Kidney (tissue), 14 donors: ENCODE data around the gene ASPN. TPM values are rescaled to one million over a fixed set of nuclear protein-coding genes. Genes with fewer than 3 reads are reported as not detected.

ENCODE experiments used
- DNase-seq, 5 donors: peaks; one replicate each; pipeline ENCODE4 v3.0.0-alpha.2; 2013 to 2020
- FAIRE-seq: peaks from 2 replicates; lab custom pipeline; 2012; peaks lifted over from hg19 to GRCh38; lab: Jason Lieb, UNC
- H3K27ac ChIP-seq, 2 donors: one replicate each; pipeline ENCODE4 v1.7.0; 2013; ENCODE audit warnings: low read depth in 2 of 2, low read length in 2 of 2, inconsistent platforms in 1 of 2
- H3K27me3 ChIP-seq: one replicate; pipeline ENCODE4 v1.7.1; 2013; ENCODE audit warnings: low read length, inconsistent platforms; ENCODE audit not compliant: control insufficient read depth, insufficient read depth
- H3K36me3 ChIP-seq, 3 donors: one replicate each; pipeline versions ENCODE4 v1.7.0 to v1.7.1; 2013; ENCODE audit warnings: low read length in 3 of 3, control low read depth in 1 of 3, inconsistent platforms in 1 of 3; ENCODE audit not compliant: insufficient read depth in 3 of 3, control insufficient read depth in 2 of 3
- H3K4me1 ChIP-seq, 3 donors: one replicate each; pipeline versions ENCODE4 v1.7.0 to v1.7.1; 2013; ENCODE audit warnings: low read length in 3 of 3, inconsistent platforms in 1 of 3, low read depth in 1 of 3; ENCODE audit not compliant: control insufficient read depth in 2 of 3, insufficient read depth in 2 of 3
- H3K4me3 ChIP-seq, 3 donors: one replicate each; pipeline versions ENCODE4 v1.7.0 to v1.8.1; 2013; ENCODE audit warnings: low read length in 3 of 3, control low read depth in 1 of 3, inconsistent platforms in 1 of 3
- H3K9ac ChIP-seq, 3 donors: one replicate each; pipeline versions ENCODE4 v1.7.0 to v1.7.1; 2013; ENCODE audit warnings: low read length in 3 of 3, control low read depth in 1 of 3, inconsistent platforms in 1 of 3
- H3K9me3 ChIP-seq, 3 donors: one replicate each; pipeline versions ENCODE4 v1.7.0 to v1.7.1; 2013; ENCODE audit warnings: low read length in 3 of 3, control low read depth in 1 of 3, inconsistent platforms in 1 of 3; ENCODE audit not compliant: control insufficient read depth in 2 of 3, insufficient read depth in 1 of 3
- CTCF ChIP-seq: IDR thresholded peaks from 3 replicates; pipeline ENCODE4 v1.5.1; 2012; ENCODE audit warnings: mild to moderate bottlenecking, moderate library complexity, borderline replicate concordance; ENCODE audit not compliant: insufficient read depth; ENCODE audit errors: extremely low read depth
- intact Hi-C: fragments of 100-400 bp; cut with DNase I; formaldehyde crosslinking; loops from one replicate; pipeline ENCODE4 v1.11.1; 2022
- polyA plus RNA-seq: library from polyadenylated mRNA; stranded (reverse); fragments of 350-450 nt; fragmentation: Illumina TruSeq; extraction: RNeasy Lipid Tissue Mini Kit (QIAGEN cat#74804); gene quantifications from one replicate; pipeline ENCODE4 v1.2.3, GENCODE V29; 2014; ENCODE audit warnings: low read depth, low replicate concordance; ENCODE audit not compliant: insufficient read depth
- total RNA-seq: library from RNA; stranded (reverse); fragmentation: NEBNext Ultra II Directional; extraction: Animal tissue kit (Norgen Biotek cat#: 25700); gene quantifications from one replicate; pipeline ENCODE4 v1.2.1, GENCODE V29; 2021
- donor health status: control.
- donor health status: control.
- donor health status: control.
- donor health status: control.
- donor health status: control.
- donor health status: DM: yes; HTN: yes; CAD: no.
- donor health status: Normal renal cell carcinoma (clear cell type).

Gene ASPN
- total and polyA plus RNA-seq, 2 donors from 2014 or later, result 1.5 to 3.2 TPM

GRCh38 chr9:92478783-92479182 lies 3.5 kb downstream of the ASPN start:
- no peak overlapping the region for H3K4me3 ChIP-seq
- TF ChIP-seq CTCF, result no peak
- no peak for DNase-seq
- FAIRE-seq, result no peak
- peaks cover 0 to 5% (median 3%) of the 10 kb centered on the region in 3 donors for H3K4me1 ChIP-seq
- no peaks in the 10 kb centered on the region for H3K36me3 ChIP-seq
- H3K27me3 ChIP-seq, result no peaks in the 10 kb centered on the region
- H3K9ac ChIP-seq, result no peak overlapping the region
- intact Hi-C loops, result no loop called here
- H3K27ac ChIP-seq, result peak overlapping the region in 1 of 2 donors; percentile 40
- no peaks in the 10 kb centered on the region for H3K9me3 ChIP-seq

- Histone ChIP-seq H3K9me3 (no peaks in the 10 kb centered on the region), H3K27me3 (no peaks in the 10 kb centered on the region), H3K9ac (no peak overlapping the region), H3K4me3 (no peak overlapping the region), H3K4me1 (peaks cover 0 to 5% (median 3%) of the 10 kb centered on the region in 3 donors), H3K27ac (no peak overlapping the region), H3K36me3 (no peaks in the 10 kb centered on the region)
- DNase-seq (no peak), FAIRE-seq (no peak)
- intact Hi-C loops, result no loop called here
- TF ChIP-seq CTCF, result no peak
Measured at GRCh38 chr9:92476962-92477361, 5.3 kb downstream of the ASPN start.

GRCh38 chr9:92474587-92474986 lies 7.7 kb downstream of the ASPN start:
- no peak overlapping the region for H3K27ac ChIP-seq
- FAIRE-seq, result no peak
- no peak overlapping the region for H3K4me3 ChIP-seq
- TF ChIP-seq CTCF, result no peak
- H3K36me3 ChIP-seq, result no peaks in the 10 kb centered on the region
- DNase-seq, result no peak
- no peaks in the 10 kb centered on the region for H3K9me3 ChIP-seq
- intact Hi-C loops, result no loop called here
- H3K9ac ChIP-seq, result no peak overlapping the region
- H3K4me1 ChIP-seq, result no peaks in the 10 kb centered on the region
- no peaks in the 10 kb centered on the region for H3K27me3 ChIP-seq

- intact Hi-C loops, result no loop called here
- H3K36me3 ChIP-seq, result no peaks in the 10 kb centered on the region
- no peak overlapping the region for H3K9ac ChIP-seq
- H3K4me3 ChIP-seq, result no peak overlapping the region
- TF ChIP-seq CTCF, result no peak
- no peak overlapping the region for H3K27ac ChIP-seq
- no peaks in the 10 kb centered on the region for H3K27me3 ChIP-seq
- H3K4me1 ChIP-seq, result no peaks in the 10 kb centered on the region
- H3K9me3 ChIP-seq, result no peaks in the 10 kb centered on the region
- FAIRE-seq, result no peak
- DNase-seq, result no peak
Measured at GRCh38 chr9:92468206-92468605, 14.1 kb downstream of the ASPN start.
